Measurements from ENCODE around the gene EPS8.

GRCh38 chr12:15756822-15757221, 32.4 kb downstream of the EPS8 start:
- no peak for TF ChIP-seq CTCF (IDR thresholded peaks at IDR 0.05)
- no peak for TF ChIP-seq POLR2A (IDR thresholded peaks at IDR 0.05)
- no peak for TF ChIP-seq EP300 (IDR thresholded peaks at IDR 0.05)
- TF ChIP-seq POLR2AphosphoS5 (IDR thresholded peaks at IDR 0.05): no peak

Measured in stomach (tissue), 4 donors.